ENCODE measurements around the gene TMCC1.
A peak's percentile ranks its signal among the peaks of the same experiment; 100 is the strongest.

TMCC1 gene

GRCh38 chr3:129633751-129634481, 259.6 kb downstream of the TMCC1 start:
- TF ChIP-seq, protein P1, sequence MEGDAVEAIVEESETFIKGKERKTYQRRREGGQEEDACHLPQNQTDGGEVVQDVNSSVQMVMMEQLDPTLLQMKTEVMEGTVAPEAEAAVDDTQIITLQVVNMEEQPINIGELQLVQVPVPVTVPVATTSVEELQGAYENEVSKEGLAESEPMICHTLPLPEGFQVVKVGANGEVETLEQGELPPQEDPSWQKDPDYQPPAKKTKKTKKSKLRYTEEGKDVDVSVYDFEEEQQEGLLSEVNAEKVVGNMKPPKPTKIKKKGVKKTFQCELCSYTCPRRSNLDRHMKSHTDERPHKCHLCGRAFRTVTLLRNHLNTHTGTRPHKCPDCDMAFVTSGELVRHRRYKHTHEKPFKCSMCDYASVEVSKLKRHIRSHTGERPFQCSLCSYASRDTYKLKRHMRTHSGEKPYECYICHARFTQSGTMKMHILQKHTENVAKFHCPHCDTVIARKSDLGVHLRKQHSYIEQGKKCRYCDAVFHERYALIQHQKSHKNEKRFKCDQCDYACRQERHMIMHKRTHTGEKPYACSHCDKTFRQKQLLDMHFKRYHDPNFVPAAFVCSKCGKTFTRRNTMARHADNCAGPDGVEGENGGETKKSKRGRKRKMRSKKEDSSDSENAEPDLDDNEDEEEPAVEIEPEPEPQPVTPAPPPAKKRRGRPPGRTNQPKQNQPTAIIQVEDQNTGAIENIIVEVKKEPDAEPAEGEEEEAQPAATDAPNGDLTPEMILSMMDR (conservative IDR thresholded peaks at IDR 0.05): no peak
- no peak overlapping the region for H3K27ac ChIP-seq

- TF ChIP-seq, protein P1 (conservative IDR thresholded peaks at IDR 0.05): no peak
- no peak overlapping the region for H3K27ac ChIP-seq
Measured at GRCh38 chr3:129632977-129633376, 260.5 kb downstream of the TMCC1 start.

- TF ChIP-seq, protein P1 (conservative IDR thresholded peaks at IDR 0.05): no peak
- H3K27ac ChIP-seq: no peak overlapping the region
Measured at GRCh38 chr3:129632556-129632955, 261.0 kb downstream of the TMCC1 start.

DNA sequence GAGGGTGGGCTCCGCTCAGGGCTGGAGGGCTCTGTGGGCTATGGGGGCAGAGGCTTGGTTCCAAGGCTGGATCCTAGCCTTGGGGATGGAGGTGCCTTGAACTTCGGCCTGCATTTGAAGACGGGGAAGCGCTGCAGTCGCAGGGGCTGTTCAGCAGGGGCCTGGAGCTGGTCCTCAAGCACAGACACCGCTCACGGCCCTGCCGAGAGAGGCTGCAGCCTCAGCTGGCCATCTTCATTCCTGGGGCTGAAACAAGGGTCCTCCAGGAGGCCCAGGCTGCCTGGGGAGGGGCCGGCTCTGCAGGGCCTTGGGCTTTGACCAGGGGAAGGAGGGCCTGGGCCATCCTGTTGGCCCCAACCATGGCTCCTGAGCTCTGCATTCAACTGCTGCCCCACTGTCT, 261.5 kb downstream of the TMCC1 start:
- no peak overlapping the region for H3K27ac ChIP-seq
- TF ChIP-seq, protein P1 (conservative IDR thresholded peaks at IDR 0.05): no peak

DNA sequence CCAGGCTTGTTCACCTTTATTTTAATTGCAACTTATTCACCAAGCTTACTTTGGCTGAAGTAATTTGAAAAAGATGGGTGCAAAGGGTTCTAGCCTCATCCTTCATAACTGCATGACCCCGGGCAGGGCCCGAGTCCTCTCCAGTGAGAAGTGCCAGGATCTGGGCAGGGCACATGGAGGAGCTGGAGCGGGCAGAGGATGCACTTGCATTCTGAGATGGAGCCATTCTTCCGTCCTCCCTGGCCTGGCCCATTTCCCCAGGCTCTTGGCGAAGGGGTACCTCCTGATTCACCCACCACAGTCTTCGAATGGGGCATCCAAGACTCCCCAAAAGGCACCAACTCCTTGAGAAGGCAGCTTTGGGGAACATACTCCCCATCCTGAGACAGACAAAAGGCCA, 264.5 kb downstream of the TMCC1 start:
- TF ChIP-seq, protein P1 (conservative IDR thresholded peaks at IDR 0.05): no peak
- no peak overlapping the region for H3K27ac ChIP-seq

GRCh38 chr3:129628169-129628522, 265.4 kb downstream of the TMCC1 start:
- TF ChIP-seq, protein P1 (conservative IDR thresholded peaks at IDR 0.05): 0 out of 2 replicates have a peak, but pooled peaks have one; percentile 28

GRCh38 chr3:129627350-129628168, 266.0 kb downstream of the TMCC1 start:
- H3K27ac ChIP-seq: no peak overlapping the region
- TF ChIP-seq, protein P1 (conservative IDR thresholded peaks at IDR 0.05): peak; percentile 67

More at GRCh38 chr3:129628169-129628522, 265.4 kb downstream of the TMCC1 start:
- no peak overlapping the region for H3K27ac ChIP-seq
